GM19455 (cell line): ENCODE results near the gene SLC44A5.
"Not testable (repeated sequence)": the region's sequence is repeated elsewhere in the genome, so short reads cannot be mapped to it uniquely, and the experiment has no call there.

Experiments
- ATAC-seq: cut with Tn5 transposase; IDR thresholded peaks from one replicate; pipeline ENCODE4 v1.9.1; 2021; ENCODE audit not compliant: unreplicated experiment

SLC44A5 gene

GRCh38 chr1:75469586-75470173, 141.2 kb downstream of the SLC44A5 start:
- ATAC-seq = no peak

DNA sequence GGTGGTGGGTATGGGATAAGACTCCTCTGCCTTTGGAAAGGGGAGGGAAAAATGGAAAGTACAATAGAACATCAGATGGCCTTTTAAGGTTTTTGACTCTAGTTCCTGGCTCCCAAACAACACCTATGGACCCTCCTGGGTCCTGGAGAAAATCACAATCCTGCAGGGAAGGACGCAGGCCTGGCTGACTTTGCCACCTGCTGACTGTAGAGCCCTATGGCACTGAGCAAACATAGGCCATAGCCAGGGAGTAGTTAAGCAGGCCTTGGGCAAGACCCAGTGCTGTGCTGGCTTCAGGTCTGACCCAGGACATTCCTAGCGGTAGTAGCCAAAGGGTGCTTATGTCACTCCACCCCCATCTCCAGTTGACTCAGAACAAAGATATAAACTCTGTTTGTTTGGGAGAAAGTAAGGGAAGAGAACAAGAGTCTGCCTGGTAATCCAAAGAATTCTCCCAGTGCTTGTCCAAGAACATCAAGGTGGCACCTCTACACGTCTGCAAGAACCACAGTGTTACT, 149.0 kb downstream of the SLC44A5 start:
- no peak for ATAC-seq

- ATAC-seq = no peak
Observed at GRCh38 chr1:75449998-75450397, 160.9 kb downstream of the SLC44A5 start.

- ATAC-seq = no peak
Observed at GRCh38 chr1:75444220-75444619, 166.7 kb downstream of the SLC44A5 start.

DNA sequence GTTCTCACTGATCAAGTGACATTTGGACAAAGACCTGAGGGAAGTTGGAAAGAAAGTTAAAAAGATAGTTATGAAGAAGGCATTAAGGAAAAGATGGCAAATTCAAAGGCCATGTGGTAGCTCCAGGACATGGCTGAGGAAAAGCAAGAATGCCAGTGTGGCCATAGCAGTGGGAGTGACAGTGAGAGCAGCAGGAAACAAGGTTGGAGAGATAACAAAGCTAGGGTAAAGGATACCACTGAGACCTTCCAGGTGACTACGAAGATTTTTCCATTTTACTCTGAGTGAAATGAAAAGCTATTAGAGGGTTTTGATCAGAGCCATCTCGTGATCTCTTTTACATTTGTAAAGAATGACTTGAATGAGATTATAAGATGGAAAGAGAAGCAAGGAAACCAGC, 170.6 kb downstream of the SLC44A5 start:
- ATAC-seq = no peak

GRCh38 chr1:75438355-75438754, 172.6 kb downstream of the SLC44A5 start:
- ATAC-seq = no peak

GRCh38 chr1:75431843-75432242, 179.1 kb downstream of the SLC44A5 start:
- ATAC-seq = no peak

- ATAC-seq = no peak
Observed at GRCh38 chr1:75430526-75430925, 180.4 kb downstream of the SLC44A5 start.

DNA sequence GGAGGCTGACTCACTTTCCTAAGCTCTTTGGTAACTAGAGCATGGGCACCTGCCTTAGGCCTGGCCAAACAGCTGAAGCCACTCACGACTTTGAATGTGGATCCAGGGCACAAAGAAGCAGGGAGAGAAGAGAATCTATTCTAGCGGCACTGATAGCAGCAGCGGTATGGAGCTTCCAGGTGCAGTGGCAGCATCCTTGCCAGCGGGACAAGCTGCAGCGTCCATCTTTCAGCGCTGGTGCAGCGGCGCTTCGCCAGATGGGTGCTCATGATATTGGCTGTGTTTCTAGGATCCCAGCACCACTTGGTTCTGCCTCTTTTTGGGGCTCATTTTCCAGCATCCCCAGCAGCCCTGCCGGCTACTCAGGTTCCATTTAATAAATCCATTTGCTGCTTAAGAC, 184.2 kb downstream of the SLC44A5 start:
- ATAC-seq = no peak

- ATAC-seq = no peak
Observed at GRCh38 chr1:75425001-75425650, 185.8 kb downstream of the SLC44A5 start.

GRCh38 chr1:75423616-75424015, 187.3 kb downstream of the SLC44A5 start:
- ATAC-seq = no peak

DNA sequence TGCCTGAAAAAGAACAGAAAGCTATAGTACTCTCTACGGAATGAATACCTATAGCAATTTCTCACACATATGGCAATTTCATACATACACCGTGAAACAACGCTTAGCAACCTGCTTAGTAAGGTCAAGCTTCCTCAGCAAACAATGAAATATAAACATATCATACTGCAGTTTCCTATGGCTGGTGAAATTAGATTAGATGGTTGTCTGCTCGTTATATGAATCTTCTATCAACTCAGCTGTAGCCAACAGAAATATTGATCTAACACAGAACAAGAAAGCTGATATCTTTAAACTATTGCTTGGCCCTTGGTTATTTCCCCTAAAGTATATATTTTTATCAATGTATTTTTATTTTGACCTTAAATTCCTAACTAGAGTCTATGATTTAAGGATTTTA, 187.8 kb downstream of the SLC44A5 start:
- ATAC-seq = no peak

GRCh38 chr1:75421371-75421770, 189.5 kb downstream of the SLC44A5 start:
- no peak for ATAC-seq

GRCh38 chr1:75415187-75415586, 195.7 kb downstream of the SLC44A5 start:
- no peak for ATAC-seq

- ATAC-seq = no peak
Observed at GRCh38 chr1:75412616-75413015, 198.3 kb downstream of the SLC44A5 start.

DNA sequence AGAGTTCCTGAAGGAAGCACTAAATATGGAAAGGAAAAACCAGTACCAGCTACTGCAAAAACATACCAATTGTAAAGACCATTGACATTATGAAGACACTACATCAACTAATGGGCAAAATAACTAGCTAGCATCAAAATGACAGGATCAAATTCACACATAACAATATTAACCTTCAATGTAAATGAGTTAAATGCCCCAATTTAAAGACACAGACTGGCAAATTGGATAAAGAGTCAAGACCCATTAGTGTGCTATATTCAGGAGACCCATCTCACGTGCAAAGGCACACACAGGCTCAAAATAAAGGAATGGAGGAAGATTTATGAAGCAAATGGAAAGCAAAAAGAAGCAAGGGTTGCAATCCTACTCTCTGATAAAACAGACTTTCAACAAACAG, 206.2 kb downstream of the SLC44A5 start:
- ATAC-seq = not testable (repeated sequence)

DNA sequence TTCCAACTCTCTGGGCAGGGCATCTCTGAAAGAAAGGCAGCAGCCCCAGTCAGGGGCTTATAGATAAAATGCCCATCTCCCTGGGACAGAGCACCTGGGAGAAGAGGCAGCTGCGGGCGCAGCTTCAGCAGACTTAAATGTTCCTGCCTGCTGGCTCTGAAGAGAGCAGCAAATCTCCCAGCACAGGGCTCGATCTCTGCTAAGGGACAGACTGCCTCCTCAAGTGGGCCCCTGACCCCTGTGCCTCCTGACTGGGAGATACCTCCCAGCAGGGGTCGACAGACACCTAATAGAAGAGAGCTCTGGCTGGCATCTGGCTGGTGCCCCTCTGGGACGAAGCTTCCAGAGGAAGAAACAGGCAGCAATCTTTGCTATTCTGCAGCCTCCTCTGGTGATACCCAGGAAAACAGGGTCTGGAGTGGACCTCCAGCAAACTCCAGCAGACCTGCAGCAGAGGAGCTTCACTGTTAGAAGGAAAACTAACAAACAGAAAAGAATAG, 207.7 kb downstream of the SLC44A5 start:
- ATAC-seq = not testable (repeated sequence)

DNA sequence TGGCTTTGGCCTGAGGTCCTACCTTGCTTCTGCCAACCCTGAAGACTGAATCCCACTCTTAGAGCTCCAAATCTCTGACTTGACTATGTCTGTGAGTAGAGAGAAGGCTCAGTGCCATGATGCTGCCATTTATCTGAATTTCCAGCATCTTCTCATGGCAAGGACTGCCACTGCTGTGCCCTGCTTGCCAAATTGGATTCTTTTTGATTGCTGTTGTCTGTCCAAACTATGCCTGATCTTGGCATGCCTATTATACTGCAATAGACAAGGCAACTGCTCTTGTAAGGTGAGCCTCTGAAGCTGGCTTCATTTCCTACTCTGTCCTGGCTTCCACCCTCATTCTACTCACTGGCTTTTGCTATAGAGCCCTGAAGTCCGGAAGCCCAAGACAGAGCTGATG, 210.2 kb downstream of the SLC44A5 start:
- no peak for ATAC-seq

GRCh38 chr1:75396745-75397144, 214.2 kb downstream of the SLC44A5 start:
- ATAC-seq = no peak

DNA sequence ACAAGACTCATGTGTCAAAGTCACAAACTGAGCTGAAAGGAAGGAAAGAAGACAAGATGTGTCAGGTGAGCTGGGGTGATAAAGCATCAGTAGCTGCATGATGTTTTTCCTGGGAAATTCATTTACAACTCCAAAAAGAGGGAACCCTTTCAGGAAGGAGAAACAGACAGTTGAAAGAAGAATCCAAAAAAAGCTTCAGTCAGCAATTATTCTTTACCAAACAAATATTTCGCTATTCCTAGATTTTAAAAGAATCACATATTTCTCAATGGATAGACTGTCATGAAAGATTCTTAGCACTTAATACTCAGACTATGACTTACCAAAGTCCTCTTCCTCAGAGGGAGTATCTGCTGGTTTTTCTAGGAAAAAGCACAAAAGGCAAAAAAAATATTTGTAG, 214.7 kb downstream of the SLC44A5 start:
- ATAC-seq = no peak

GRCh38 chr1:75394386-75395139, 216.4 kb downstream of the SLC44A5 start:
- ATAC-seq = no peak

DNA sequence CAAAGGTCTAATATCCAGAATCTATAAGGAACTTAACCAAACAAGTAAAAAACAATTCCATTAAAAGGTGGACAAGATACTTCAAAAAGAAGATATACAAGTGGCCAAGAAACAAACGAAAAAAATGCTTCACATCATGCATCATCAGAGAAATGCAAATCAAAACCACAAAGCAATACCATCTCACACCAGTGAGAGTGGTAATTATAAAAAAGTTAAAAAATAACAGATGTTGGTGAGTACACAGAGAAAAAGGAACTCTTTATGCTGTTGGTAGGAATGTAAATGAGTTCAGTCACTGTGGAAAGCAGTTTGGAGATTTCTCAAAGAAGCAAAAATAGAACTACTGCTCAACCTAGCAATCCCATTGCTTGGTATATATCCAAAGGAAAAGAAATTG, 218.6 kb downstream of the SLC44A5 start:
- peak; percentile 59 for ATAC-seq
